Measurements from ENCODE around the gene TMBIM4. TPM values are rescaled to one million over a fixed set of nuclear protein-coding genes. Genes with fewer than 3 reads are reported as not detected.
"Not testable (repeated sequence)": the region's sequence is repeated elsewhere in the genome, so short reads cannot be mapped to it uniquely, and the experiment has no call there.

The TMBIM4 gene
- total RNA-seq, 2 donors from 2014 or later = 127 to 131 TPM

GRCh38 chr12:66188584-66189485 lies 19.0 kb upstream of the TMBIM4 start, which contains the start of gene IRAK3:
IRAK3 (plus strand) TSS chr12:66189214; CDS start chr12:66189300, 86 bp downstream.
- peak; percentile 98 for DNase-seq (ENCODE audit: low spot score)
- intact Hi-C loops (cut with DNase I) = no loop called here

DNA sequence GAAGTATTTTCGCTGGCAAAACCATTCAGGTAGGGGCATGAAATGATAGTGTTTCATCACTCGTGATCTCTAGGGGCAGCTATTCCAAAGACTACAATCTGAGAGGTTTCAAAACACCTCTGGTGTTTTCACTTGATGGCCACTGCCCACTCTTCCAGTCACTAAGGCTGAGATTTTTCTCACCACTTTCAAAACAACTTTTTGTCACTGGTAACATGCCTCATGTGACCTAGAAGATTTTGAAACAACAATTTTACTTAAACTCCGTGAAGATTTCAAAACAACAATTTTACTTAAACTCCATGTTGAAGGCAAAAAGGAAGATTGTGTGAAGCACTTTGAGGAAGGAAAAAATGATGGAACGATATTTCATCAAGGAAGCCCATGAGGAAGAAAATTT lies 18.0 kb upstream of the TMBIM4 start:
- intact Hi-C loops (cut with DNase I) = no loop called here
- DNase-seq (ENCODE audit: low spot score) = no peak

GRCh38 chr12:66187036-66187435 lies 17.2 kb upstream of the TMBIM4 start:
- no peak for DNase-seq (ENCODE audit: low spot score)
- intact Hi-C loops (cut with DNase I) = no loop called here

DNA sequence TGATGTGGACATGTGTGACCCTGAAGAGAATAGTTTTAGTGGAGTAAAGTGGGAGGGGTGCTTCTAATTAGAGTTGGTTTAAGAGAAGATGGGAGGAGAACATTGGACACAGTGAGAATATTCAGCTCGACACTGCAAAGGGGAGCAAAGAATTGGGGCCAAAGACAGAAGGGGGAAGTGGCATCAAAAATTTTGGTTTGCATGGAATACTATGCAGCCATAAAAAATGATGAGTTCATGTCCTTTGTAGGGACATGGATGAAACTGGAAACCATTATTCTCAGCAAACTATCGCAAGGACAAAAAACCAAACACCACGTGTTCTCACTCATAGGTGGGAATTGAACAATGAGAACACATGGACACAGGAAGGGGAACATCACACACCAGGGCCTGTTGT lies 15.0 kb upstream of the TMBIM4 start:
- DNase-seq (ENCODE audit: low spot score); intact Hi-C loops (cut with DNase I): not testable (repeated sequence)

- intact Hi-C loops (cut with DNase I) = no loop called here
- DNase-seq (ENCODE audit: low spot score) = no peak
These were observed 13.2 kb upstream of the TMBIM4 start for GRCh38 chr12:66182956-66183355.

- DNase-seq (ENCODE audit: low spot score) = no peak
- intact Hi-C loops (cut with DNase I) = no loop called here
These were observed 6.5 kb upstream of the TMBIM4 start for GRCh38 chr12:66176105-66176900.

GRCh38 chr12:66174391-66175325 lies 4.9 kb upstream of the TMBIM4 start:
- intact Hi-C loops (cut with DNase I) = not testable (repeated sequence)

DNA sequence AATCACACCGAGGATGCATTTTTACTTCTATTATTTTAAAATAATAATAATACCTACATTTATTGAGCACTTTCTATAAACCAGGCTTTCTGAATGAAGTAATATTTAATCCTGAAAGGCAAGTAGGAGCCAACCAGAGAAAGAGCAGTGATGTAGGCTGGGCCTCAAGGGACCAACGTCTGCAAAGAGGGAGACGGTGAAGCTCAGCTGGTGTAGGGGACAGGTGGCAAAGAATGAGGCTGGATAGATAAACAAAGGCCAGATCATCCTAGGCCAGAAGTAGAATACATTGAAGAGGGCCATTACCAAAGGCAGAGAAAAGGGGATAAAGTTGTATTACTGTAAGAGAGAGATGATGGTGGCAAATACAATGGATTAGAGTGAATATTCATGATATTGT lies 810 bp upstream of the TMBIM4 start:
- intact Hi-C loops (cut with DNase I) = no loop called here
- no peak for DNase-seq (ENCODE audit: low spot score)

More at GRCh38 chr12:66174391-66175325, 4.9 kb upstream of the TMBIM4 start:
- not testable (repeated sequence) for DNase-seq (ENCODE audit: low spot score)

- no peak for DNase-seq (ENCODE audit: low spot score)
- intact Hi-C loops (cut with DNase I) = no loop called here
These were observed 1.4 kb downstream of the TMBIM4 start for GRCh38 chr12:66168410-66168809.

- intact Hi-C loops (cut with DNase I) = no loop called here
- no peak for DNase-seq (ENCODE audit: low spot score)
These were observed 3.2 kb downstream of the TMBIM4 start for GRCh38 chr12:66166561-66166960.

DNA sequence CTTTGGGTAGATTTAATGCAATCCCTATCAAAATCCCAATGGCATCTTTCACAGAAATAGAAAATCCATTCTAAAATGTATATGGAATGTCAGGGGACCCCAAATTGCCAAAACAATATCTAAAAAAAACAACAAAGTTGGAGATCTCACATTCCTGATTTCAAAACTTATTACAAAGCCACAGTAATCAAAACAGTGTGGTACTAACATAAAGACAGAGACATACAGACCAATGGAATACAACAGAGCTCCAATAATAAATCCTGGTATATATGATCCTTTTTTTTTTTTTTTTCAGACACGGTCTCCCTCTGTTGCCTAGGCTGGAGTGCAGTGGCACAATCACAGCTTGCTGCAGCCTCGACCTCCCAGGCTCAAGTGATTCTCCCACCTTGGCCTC lies 4.7 kb downstream of the TMBIM4 start:
- no peak for DNase-seq (ENCODE audit: low spot score)
- intact Hi-C loops (cut with DNase I) = no loop called here

GRCh38 chr12:66164349-66164821 lies 5.4 kb downstream of the TMBIM4 start:
- no peak for DNase-seq (ENCODE audit: low spot score)
- intact Hi-C loops (cut with DNase I) = no loop called here

- intact Hi-C loops (cut with DNase I) = no loop called here
- DNase-seq (ENCODE audit: low spot score) = no peak
These were observed 6.5 kb downstream of the TMBIM4 start for GRCh38 chr12:66163289-66163688.

DNA sequence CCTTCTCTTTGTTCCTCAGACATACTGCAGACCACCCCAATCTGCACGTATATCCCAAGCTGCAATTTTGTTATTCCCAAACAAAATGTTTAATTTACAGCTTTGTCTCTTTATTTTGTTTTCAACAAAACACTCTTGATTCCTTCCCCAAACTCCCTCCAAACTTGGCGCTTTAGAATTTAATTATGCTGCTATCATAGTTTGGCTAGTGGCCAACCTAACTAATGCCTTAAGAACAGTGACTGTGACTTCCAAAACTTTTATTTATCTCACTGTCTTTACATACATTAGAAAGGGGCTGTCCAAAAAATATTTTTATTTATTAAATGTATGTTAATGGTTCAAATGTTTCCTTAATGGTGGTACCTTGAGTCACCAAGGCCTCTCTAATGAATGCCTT lies 7.1 kb downstream of the TMBIM4 start:
- intact Hi-C loops (cut with DNase I) = no loop called here
- no peak for DNase-seq (ENCODE audit: low spot score)

DNA sequence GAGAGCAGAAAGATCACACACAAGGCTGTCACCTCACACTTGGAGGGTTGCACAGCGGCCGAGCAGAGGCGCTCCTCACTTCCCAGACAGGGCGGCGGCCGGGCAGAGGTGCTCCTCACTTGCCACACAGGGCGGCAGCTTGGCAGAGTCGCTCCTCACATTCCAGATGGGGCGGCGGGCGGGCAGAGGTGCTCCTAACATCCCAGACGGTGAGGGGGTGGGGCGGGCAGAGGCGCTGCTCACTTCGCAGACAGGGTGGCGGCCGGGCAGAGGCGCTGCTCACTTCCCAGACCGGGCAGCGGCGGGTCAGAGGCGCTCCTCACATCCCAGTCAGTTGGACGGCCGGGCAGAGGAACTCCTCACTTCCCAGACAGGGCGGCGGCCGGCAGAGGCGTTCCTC lies 9.1 kb downstream of the TMBIM4 start:
- intact Hi-C loops (cut with DNase I) = no loop called here
- DNase-seq (ENCODE audit: low spot score) = peak; percentile 74

DNA sequence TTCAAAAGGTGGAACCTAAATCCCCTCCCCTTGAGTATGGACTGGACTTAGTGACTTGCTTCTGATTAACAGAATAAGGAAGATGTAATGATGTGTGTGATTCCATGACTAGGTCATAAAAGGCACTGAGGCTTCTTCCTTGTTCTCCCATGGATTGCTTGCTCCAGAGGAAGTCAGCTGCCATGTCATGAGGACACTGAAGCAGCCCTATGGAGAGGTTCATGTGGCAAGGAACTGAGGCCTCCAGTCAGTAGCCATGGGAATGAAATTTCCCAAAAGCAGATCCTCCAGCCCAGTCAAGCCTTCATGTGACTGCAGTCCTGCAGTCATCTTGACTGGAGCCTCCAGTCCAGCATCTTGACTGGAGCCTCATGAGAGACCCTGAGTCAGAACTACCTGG lies 10.7 kb downstream of the TMBIM4 start:
- DNase-seq (ENCODE audit: low spot score) = no peak

DNA sequence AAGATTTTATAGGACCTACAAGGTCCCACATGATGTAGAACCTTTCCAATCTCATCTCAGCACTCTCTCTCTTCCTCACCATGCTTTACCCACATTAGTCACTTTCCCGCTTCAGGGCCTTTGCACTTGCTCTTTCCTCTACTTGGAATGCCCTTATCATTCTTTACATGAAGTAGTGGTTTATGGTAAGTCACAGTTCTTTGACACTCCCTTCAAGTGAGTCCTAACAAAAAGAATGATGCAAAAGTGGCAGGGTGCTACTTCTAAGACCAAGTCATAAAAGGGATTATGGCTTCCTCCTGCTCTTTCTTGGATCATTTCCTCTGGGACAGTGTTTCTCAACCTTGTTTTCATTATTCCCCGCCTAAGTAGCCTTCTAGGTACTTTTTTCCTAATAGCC lies 13.1 kb downstream of the TMBIM4 start:
- DNase-seq (ENCODE audit: low spot score) = no peak

More for the DNA sequence above, 10.7 kb downstream of the TMBIM4 start:
- intact Hi-C loops (cut with DNase I) = no loop called here

DNA sequence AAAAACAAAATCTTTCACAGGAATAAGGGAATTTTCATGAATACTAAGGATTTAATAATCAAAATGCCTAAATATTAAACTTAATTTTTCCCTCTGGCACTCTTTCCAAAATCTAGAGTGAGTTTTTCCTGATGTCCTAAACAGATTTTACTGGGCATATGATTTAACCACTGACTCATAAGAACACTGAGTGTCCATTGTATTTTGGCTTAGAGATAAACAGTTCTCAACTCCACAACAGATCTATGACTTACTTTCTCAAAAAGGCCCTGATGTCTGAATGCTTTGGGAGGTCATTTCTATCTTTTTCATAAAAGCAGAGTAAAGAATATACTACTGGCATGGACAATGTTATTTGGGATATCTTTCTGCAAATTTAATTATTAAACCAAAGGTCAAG lies 15.0 kb downstream of the TMBIM4 start:
- intact Hi-C loops (cut with DNase I) = no loop called here
- no peak for DNase-seq (ENCODE audit: low spot score)

More for the DNA sequence above, 13.1 kb downstream of the TMBIM4 start:
- intact Hi-C loops (cut with DNase I) = no loop called here

GRCh38 chr12:66152732-66153131 lies 17.1 kb downstream of the TMBIM4 start:
- intact Hi-C loops (cut with DNase I) = no loop called here
- DNase-seq (ENCODE audit: low spot score) = no peak
